Ascending aorta (tissue), 2 donors: Measurements from ENCODE around the gene IMMP2L. TPM values are rescaled to one million over a fixed set of nuclear protein-coding genes. Genes with fewer than 3 reads are reported as not detected.

Experiments
- DNase-seq, 2 donors: peaks; one replicate each; pipeline ENCODE4 v3.0.0-alpha.2; 2019; ENCODE audit warnings: low spot score in 2 of 2
- H3K27ac ChIP-seq, 2 donors: fragments of 200-600 bp; sonication (generic); one replicate each; pipeline ENCODE4 v1.5.1; 2016 to 2017; ENCODE audit warnings: mild to moderate bottlenecking in 1 of 2
- H3K27me3 ChIP-seq: fragments of 200-600 bp; sonication (generic); one replicate; pipeline ENCODE4 v1.5.1; 2017
- H3K36me3 ChIP-seq, 2 donors: fragments of 200-600 bp; sonication (generic); one replicate each; pipeline ENCODE4 v1.5.1; 2016
- H3K4me1 ChIP-seq, 2 donors: fragments of 200-600 bp; sonication (generic); one replicate each; pipeline ENCODE4 v1.5.1; 2016 to 2017; ENCODE audit warnings: mild to moderate bottlenecking in 1 of 2
- H3K4me3 ChIP-seq, 2 donors: fragments of 200-600 bp; sonication (generic); one replicate each; pipeline ENCODE4 v1.5.1; 2016 to 2017; ENCODE audit warnings: mild to moderate bottlenecking in 1 of 2
- H3K9me3 ChIP-seq, 2 donors: fragments of 200-600 bp; sonication (generic); one replicate each; pipeline ENCODE4 v1.5.1; 2016
- intact Hi-C: fragments of 100-400 bp; cut with DNase I; formaldehyde crosslinking; loops from one replicate; pipeline ENCODE4 v1.15.1; 2023
- total RNA-seq: library from RNA; depleted of rRNA; stranded (reverse); fragments of >200 nt; gene quantifications from one replicate; pipeline ENCODE4 v1.1.0, GENCODE V29; 2016
- TF ChIP-seq, protein P1 (sequence below), 3 experiments: fragments of 200-600 bp in 2 of 3; fragments of 450-650 bp in 1 of 3; sonication (generic) in 2 of 3; IDR thresholded peaks; one replicate each; pipeline ENCODE4 v1.5.1; 2016 to 2019; ENCODE audit warnings: antibody characterized with exemption in 3 of 3, mild to moderate bottlenecking in 1 of 3, moderate library complexity in 1 of 3

Gene IMMP2L
- total RNA-seq, 1 donor from 2014 or later, result 143 TPM

DNA sequence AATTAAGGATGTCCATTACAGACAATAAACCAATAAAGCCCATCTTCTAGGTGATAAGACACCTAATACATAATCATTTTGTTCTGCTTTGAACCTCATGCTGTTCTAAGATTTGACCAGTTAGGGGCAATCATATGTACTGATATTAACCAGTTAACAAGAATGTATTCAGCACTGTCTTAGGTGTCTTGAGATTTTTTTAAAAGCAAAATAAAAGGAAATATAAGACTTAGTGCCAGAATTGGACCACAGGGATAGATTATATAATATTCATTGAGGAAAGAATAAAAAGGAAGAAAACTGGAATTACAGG, 32.0 kb downstream of the IMMP2L start:
- Histone ChIP-seq H3K36me3 (no peaks in the 10 kb centered on the region), H3K27me3 (no peaks in the 10 kb centered on the region), H3K4me1 (peaks cover 0 to 26% of the 10 kb centered on the region in 2 donors), H3K4me3 (no peak overlapping the region), H3K9me3 (no peaks in the 10 kb centered on the region), H3K27ac (peak overlapping the region in 1 of 2 donors; percentile 70)
- no peak for DNase-seq
- TF ChIP-seq, protein P1, sequence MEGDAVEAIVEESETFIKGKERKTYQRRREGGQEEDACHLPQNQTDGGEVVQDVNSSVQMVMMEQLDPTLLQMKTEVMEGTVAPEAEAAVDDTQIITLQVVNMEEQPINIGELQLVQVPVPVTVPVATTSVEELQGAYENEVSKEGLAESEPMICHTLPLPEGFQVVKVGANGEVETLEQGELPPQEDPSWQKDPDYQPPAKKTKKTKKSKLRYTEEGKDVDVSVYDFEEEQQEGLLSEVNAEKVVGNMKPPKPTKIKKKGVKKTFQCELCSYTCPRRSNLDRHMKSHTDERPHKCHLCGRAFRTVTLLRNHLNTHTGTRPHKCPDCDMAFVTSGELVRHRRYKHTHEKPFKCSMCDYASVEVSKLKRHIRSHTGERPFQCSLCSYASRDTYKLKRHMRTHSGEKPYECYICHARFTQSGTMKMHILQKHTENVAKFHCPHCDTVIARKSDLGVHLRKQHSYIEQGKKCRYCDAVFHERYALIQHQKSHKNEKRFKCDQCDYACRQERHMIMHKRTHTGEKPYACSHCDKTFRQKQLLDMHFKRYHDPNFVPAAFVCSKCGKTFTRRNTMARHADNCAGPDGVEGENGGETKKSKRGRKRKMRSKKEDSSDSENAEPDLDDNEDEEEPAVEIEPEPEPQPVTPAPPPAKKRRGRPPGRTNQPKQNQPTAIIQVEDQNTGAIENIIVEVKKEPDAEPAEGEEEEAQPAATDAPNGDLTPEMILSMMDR (IDR thresholded peaks at IDR 0.05), result no peak
- intact Hi-C loops, result no loop called here

DNA sequence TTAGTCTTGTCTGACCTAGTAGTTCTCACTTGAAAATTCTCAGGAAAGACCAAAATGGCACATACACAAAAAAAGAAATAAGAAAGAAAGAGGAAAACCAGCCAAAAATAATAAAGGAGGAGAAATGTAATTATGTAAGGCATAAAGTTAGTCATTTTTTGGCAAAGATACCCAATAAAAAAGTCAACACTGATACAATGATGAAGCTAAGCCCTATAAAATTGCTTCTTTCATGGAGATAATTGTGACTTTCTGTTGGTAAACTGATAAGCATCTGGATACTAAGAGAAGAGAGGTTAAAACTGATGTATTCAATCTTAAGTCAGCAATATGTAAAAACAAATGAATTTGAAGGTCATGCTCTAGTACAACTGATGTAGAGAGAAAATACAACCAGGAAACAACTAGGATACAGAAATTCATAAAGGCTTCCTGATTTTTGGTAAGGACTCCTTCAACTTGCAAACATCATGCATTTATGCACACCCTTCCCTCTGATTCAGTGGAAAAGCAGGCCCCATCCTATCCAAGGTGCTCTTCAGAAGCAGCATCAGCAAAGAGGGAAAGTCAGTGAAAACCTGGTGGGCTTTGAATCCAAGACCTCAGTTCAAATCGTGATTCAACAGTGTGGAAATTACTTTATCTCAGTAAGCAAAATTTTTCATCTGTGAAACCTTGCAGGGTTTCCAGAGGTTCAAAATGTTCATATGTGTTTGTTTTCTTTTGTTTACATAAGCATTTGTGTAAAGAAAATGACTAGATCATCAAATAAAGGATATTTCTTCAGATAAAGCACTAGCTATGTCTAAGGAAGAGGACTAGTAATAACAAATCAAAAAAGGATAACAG, 32.6 kb downstream of the IMMP2L start:
- Histone ChIP-seq H3K36me3 (no peaks in the 10 kb centered on the region), H3K27me3 (no peaks in the 10 kb centered on the region), H3K4me3 (no peak overlapping the region), H3K27ac (no peak overlapping the region), H3K4me1 (peaks cover 0 to 26% of the 10 kb centered on the region in 2 donors), H3K9me3 (no peaks in the 10 kb centered on the region)
- DNase-seq, result no peak
- intact Hi-C loops, result no loop called here
- TF ChIP-seq, protein P1 (IDR thresholded peaks at IDR 0.05), result no peak

DNA sequence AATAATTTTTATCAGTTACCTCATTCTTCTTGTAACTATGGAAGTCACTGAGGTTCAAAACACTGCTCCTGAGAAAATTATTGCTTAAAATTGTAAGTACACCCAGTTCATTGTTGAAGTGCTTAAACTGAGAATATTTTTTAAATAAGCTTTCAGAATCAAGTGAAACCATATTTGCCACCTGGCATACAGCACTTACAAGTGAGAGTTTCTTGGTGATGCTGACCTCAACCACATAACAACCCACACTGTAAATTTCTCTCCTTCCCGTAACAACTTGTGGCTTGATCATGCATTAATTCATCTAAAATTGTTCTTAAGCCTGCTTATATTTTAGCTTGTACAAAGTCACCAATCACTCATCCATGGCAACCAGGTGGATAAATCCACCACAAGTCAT, 34.0 kb downstream of the IMMP2L start:
- H3K4me3 ChIP-seq, result no peak overlapping the region
- H3K9me3 ChIP-seq, result no peaks in the 10 kb centered on the region
- intact Hi-C loops, result no loop called here
- TF ChIP-seq, protein P1 (IDR thresholded peaks at IDR 0.05), result no peak
- no peak overlapping the region for H3K27ac ChIP-seq
- no peak for DNase-seq
- H3K36me3 ChIP-seq, result no peaks in the 10 kb centered on the region
- peaks cover 0 to 26% of the 10 kb centered on the region in 2 donors for H3K4me1 ChIP-seq
- no peaks in the 10 kb centered on the region for H3K27me3 ChIP-seq

DNA sequence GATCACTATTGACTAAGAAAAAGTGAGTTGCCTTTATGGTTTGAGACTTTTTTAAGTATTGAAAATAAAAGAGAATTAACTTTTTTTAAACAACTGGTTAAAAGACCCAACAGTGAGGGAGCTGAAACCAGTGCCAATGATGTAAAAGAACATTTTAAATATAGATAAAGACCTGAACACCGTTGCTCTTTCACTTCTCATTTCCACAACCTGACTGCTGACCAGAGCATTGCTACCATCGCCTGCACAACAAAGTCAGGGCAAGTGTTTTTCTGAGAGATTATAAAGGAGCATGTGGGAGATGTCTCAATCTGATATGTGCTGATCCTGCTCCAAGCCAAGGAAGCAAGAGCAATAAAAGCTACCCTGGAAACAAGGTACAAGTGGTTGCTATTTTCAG, 34.7 kb downstream of the IMMP2L start:
- peaks cover 0 to 26% of the 10 kb centered on the region in 2 donors for H3K4me1 ChIP-seq
- TF ChIP-seq, protein P1 (IDR thresholded peaks at IDR 0.05), result no peak
- no peaks in the 10 kb centered on the region for H3K27me3 ChIP-seq
- H3K27ac ChIP-seq, result no peak overlapping the region
- intact Hi-C loops, result no loop called here
- no peak for DNase-seq
- no peaks in the 10 kb centered on the region for H3K36me3 ChIP-seq
- H3K9me3 ChIP-seq, result no peaks in the 10 kb centered on the region
- H3K4me3 ChIP-seq, result no peak overlapping the region

DNA sequence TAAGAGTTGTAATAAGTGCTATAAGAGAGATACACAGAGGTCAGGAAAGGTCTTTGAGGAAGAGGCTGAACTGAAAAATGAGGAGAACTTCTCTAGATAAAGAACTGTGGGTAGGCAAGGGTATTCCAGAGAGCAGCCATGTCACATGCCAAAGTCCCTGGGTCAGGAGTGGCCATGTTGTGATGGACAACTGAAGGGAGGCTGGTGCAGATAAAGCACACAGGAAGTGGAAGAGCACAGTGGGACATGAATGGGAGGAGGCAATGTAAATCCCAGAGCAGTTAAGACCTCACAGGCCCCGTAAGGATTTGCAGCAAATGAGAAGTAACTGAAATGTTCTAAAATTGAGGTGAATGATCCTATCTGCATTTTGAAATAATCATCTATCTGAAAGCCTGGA, 37.2 kb downstream of the IMMP2L start:
- intact Hi-C loops, result no loop called here
- peaks cover 0 to 6% of the 10 kb centered on the region in 2 donors for H3K9me3 ChIP-seq
- TF ChIP-seq, protein P1 (IDR thresholded peaks at IDR 0.05), result no peak
- no peak overlapping the region for H3K27ac ChIP-seq
- DNase-seq, result no peak
- no peak overlapping the region for H3K4me3 ChIP-seq
- peaks cover 0 to 4% of the 10 kb centered on the region in 2 donors for H3K36me3 ChIP-seq
- H3K27me3 ChIP-seq, result no peaks in the 10 kb centered on the region
- peaks cover 0 to 13% of the 10 kb centered on the region in 2 donors for H3K4me1 ChIP-seq
